GM21717 (cell line): ENCODE measurements around the gene NNAT.

Experiments used
- ATAC-seq: cut with Tn5 transposase; IDR thresholded peaks from one replicate; pipeline ENCODE4 v1.9.1; 2021; ENCODE audit warnings: mild to moderate bottlenecking, moderate library complexity; ENCODE audit not compliant: unreplicated experiment

The NNAT gene

GRCh38 chr20:37523911-37524700 lies 3.1 kb downstream of the NNAT start:
- ATAC-seq = no peak

- ATAC-seq = no peak
Observed at GRCh38 chr20:37524859-37525708, 4.0 kb downstream of the NNAT start.

- no peak for ATAC-seq
Observed at GRCh38 chr20:37525810-37526209, 4.8 kb downstream of the NNAT start.

GRCh38 chr20:37526238-37526838 lies 5.3 kb downstream of the NNAT start:
- ATAC-seq = no peak

- no peak for ATAC-seq
Observed at GRCh38 chr20:37526839-37527637, 6.0 kb downstream of the NNAT start.

GRCh38 chr20:37527638-37528445 lies 6.8 kb downstream of the NNAT start, which contains the start of gene BLCAP:
Gene BLCAP (minus strand): TSS chr20:37527876. CDS start chr20:37519174, 8,702 bp downstream.
- peak; percentile 61 for ATAC-seq

GRCh38 chr20:37528446-37529213 lies 7.6 kb downstream of the NNAT start:
- no peak for ATAC-seq

GRCh38 chr20:37529214-37529967 lies 8.3 kb downstream of the NNAT start:
- no peak for ATAC-seq

GRCh38 chr20:37529968-37530600 lies 9.0 kb downstream of the NNAT start:
- no peak for ATAC-seq

- no peak for ATAC-seq
Observed at GRCh38 chr20:37530696-37531095, 9.6 kb downstream of the NNAT start.

GRCh38 chr20:37531856-37532255 lies 10.8 kb downstream of the NNAT start:
- no peak for ATAC-seq

- no peak for ATAC-seq
Observed at GRCh38 chr20:37533154-37533715, 12.2 kb downstream of the NNAT start.

GRCh38 chr20:37534401-37535157 lies 13.5 kb downstream of the NNAT start:
- ATAC-seq = peak; percentile 68

- no peak for ATAC-seq
Observed at GRCh38 chr20:37535443-37536132, 14.5 kb downstream of the NNAT start.

GRCh38 chr20:37537505-37537904 lies 16.5 kb downstream of the NNAT start:
- no peak for ATAC-seq

GRCh38 chr20:37538003-37538402 lies 17.0 kb downstream of the NNAT start:
- ATAC-seq = no peak
